ENCODE results near the gene PTPRJ. TPM values are rescaled to one million over a fixed set of nuclear protein-coding genes. Genes with fewer than 3 reads are reported as not detected.

Gene PTPRJ
- total RNA-seq, 1 experiment from 2014 or later: 12.1 TPM

DNA sequence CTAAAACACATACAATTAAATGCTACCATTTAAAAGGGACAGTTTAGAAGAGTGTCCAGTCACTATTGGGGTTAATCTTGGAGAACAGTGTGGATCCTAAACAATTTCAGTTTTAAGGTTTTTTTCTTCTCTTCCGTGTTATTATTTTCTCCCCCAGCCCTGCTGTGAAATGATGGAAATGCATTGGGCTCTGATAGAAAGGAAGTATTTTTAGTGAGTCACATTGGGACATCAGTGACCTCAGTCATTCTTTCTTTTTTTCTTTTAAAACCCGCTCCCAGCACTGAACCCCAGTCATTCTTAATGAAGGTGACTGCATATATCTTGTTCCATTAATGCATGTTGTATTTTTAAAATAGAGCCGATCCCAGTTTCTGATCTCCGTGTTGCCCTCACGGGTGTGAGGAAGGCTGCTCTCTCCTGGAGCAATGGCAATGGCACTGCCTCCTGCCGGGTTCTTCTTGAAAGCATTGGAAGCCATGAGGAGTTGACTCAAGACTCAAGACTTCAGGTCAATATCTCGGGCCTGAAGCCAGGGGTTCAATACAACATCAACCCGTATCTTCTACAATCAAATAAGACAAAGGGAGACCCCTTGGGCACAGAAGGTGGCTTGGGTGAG lies 143.0 kb downstream of the PTPRJ start:
- POLR2A ChIA-PET (ENCODE audit: low non-redundant PET): no interaction called here
- H3K36me3 ChIP-seq (ENCODE audit: insufficient read depth, low read length, poor library complexity, severe bottlenecking): no peaks in the 10 kb centered on the region

DNA sequence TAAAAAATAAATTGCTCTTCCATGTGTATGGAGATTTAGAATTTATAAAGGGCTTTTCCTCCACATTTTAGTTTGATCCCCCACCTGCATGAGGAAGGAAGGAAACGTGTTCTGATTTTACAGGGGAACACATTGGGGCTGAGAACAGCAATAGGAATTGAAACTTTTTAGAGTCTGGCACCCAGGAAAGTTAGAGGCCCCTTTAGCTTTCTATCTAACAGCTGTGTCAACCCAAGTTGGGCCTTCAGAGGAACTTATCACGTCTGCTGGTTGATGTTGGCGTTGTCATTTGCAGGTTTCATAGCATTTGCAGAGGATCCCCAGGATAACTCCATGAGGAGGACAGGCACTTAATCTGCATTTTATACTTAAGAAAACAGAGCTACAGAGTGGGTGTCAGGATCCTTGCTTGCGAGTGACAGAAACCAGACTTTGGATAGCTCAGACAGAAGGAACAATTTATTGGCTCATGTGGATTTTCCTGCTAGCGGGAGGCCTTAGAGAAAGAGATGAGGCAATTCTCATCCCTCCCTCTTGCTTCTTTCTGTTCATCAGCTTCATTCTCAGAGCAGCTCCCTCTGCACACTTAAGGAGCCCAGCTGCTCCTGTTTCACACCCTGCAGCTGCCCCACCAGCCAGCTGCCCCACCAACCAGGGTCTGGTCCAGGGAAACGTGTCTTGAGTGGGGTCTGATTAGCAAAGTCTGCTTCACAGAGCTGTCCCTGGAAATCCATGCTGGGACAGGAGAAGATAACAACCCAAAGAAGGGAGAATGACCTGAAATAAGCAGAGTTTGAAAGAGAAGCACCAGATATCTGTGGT lies 143.8 kb downstream of the PTPRJ start:
- no peaks in the 10 kb centered on the region for H3K9me3 ChIP-seq (ENCODE audit: low read depth, low read length, poor library complexity, severe bottlenecking)
- H3K4me1 ChIP-seq (ENCODE audit: insufficient read depth, low read length, poor library complexity, severe bottlenecking): no peaks in the 10 kb centered on the region
- no peaks in the 10 kb centered on the region for H3K36me3 ChIP-seq (ENCODE audit: insufficient read depth, low read length, poor library complexity, severe bottlenecking)
- DNase-seq (ENCODE audit: low spot score): no peak
- CTCF ChIA-PET: no interaction called here
- no peaks in the 10 kb centered on the region for H3K27me3 ChIP-seq (replicated peaks; ENCODE audit: insufficient read depth, low read depth, low read length, poor library complexity)
- no peak overlapping the region for H3K4me3 ChIP-seq (ENCODE audit: low read depth, low read length, poor library complexity, severe bottlenecking)
- no peak overlapping the region for H3K27ac ChIP-seq (ENCODE audit: low read depth, low read length, poor library complexity, severe bottlenecking)
- POLR2A ChIA-PET (ENCODE audit: low non-redundant PET): no interaction called here
- no TSS peak for BruUV-seq (replicated peaks)
- TF ChIP-seq, protein P1, sequence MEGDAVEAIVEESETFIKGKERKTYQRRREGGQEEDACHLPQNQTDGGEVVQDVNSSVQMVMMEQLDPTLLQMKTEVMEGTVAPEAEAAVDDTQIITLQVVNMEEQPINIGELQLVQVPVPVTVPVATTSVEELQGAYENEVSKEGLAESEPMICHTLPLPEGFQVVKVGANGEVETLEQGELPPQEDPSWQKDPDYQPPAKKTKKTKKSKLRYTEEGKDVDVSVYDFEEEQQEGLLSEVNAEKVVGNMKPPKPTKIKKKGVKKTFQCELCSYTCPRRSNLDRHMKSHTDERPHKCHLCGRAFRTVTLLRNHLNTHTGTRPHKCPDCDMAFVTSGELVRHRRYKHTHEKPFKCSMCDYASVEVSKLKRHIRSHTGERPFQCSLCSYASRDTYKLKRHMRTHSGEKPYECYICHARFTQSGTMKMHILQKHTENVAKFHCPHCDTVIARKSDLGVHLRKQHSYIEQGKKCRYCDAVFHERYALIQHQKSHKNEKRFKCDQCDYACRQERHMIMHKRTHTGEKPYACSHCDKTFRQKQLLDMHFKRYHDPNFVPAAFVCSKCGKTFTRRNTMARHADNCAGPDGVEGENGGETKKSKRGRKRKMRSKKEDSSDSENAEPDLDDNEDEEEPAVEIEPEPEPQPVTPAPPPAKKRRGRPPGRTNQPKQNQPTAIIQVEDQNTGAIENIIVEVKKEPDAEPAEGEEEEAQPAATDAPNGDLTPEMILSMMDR (conservative IDR thresholded peaks at IDR 0.05; ENCODE audit: low read depth, low read length): no peak
- no peak for TF ChIP-seq EZH2 (IDR thresholded peaks at IDR 0.05; ENCODE audit: borderline replicate concordance, low read depth, low read length, poor library complexity, severe bottlenecking)
- intact Hi-C loops (cut with micrococcal nuclease; ENCODE audit: unreplicated experiment): no loop called here

More for the DNA sequence above, 143.0 kb downstream of the PTPRJ start:
- DNase-seq (ENCODE audit: low spot score): no peak
- CTCF ChIA-PET: no interaction called here
- Histone ChIP-seq H3K9me3 (ENCODE audit: low read depth, low read length, poor library complexity, severe bottlenecking) (no peaks in the 10 kb centered on the region), H3K4me1 (ENCODE audit: insufficient read depth, low read length, poor library complexity, severe bottlenecking) (no peaks in the 10 kb centered on the region), H3K27me3 (replicated peaks; ENCODE audit: insufficient read depth, low read depth, low read length, poor library complexity) (no peaks in the 10 kb centered on the region), H3K27ac (ENCODE audit: low read depth, low read length, poor library complexity, severe bottlenecking) (no peak overlapping the region), H3K4me3 (ENCODE audit: low read depth, low read length, poor library complexity, severe bottlenecking) (no peak overlapping the region)
- TF ChIP-seq, protein P1 (conservative IDR thresholded peaks at IDR 0.05; ENCODE audit: low read depth, low read length): no peak
- TF ChIP-seq EZH2 (IDR thresholded peaks at IDR 0.05; ENCODE audit: borderline replicate concordance, low read depth, low read length, poor library complexity, severe bottlenecking): no peak
- BruUV-seq (replicated peaks): no TSS peak
- intact Hi-C loops (cut with micrococcal nuclease; ENCODE audit: unreplicated experiment): no loop called here

DNA sequence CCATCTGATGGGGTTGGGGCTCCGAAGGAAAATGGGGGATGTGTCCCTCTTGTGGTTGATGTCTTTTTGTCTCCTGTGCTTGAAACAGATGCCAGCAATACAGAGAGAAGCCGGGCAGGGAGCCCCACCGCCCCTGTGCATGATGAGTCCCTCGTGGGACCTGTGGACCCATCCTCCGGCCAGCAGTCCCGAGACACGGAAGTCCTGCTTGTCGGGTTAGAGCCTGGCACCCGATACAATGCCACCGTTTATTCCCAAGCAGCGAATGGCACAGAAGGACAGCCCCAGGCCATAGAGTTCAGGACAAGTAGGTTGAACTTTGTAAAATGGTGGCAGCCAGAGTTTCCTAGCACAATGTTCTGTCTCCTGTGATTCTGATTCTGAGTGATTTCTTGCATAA lies 144.5 kb downstream of the PTPRJ start:
- H3K4me3 ChIP-seq (ENCODE audit: low read depth, low read length, poor library complexity, severe bottlenecking): no peak overlapping the region
- TF ChIP-seq, protein P1 (conservative IDR thresholded peaks at IDR 0.05; ENCODE audit: low read depth, low read length): no peak
- TF ChIP-seq EZH2 (IDR thresholded peaks at IDR 0.05; ENCODE audit: borderline replicate concordance, low read depth, low read length, poor library complexity, severe bottlenecking): no peak
- ChIA-PET CTCF (no interaction called here), POLR2A (ENCODE audit: low non-redundant PET) (no interaction called here)
- DNase-seq (ENCODE audit: low spot score): no peak
- H3K9me3 ChIP-seq (ENCODE audit: low read depth, low read length, poor library complexity, severe bottlenecking): no peaks in the 10 kb centered on the region
- no peaks in the 10 kb centered on the region for H3K36me3 ChIP-seq (ENCODE audit: insufficient read depth, low read length, poor library complexity, severe bottlenecking)
- no TSS peak for BruUV-seq (replicated peaks)
- no peaks in the 10 kb centered on the region for H3K27me3 ChIP-seq (replicated peaks; ENCODE audit: insufficient read depth, low read depth, low read length, poor library complexity)
- intact Hi-C loops (cut with micrococcal nuclease; ENCODE audit: unreplicated experiment): no loop called here
- no peak overlapping the region for H3K27ac ChIP-seq (ENCODE audit: low read depth, low read length, poor library complexity, severe bottlenecking)
- H3K4me1 ChIP-seq (ENCODE audit: insufficient read depth, low read length, poor library complexity, severe bottlenecking): no peaks in the 10 kb centered on the region

Data from A673 (cell line).